Pancreas (tissue), 10 donors: Measurements from ENCODE around the gene ALG12. TPM values are rescaled to one million over a fixed set of nuclear protein-coding genes. Genes with fewer than 3 reads are reported as not detected.

Experiments
- ATAC-seq, 4 donors: fragments of 200-7000 bp; cut with Tn5 transposase; one replicate each; pipeline versions ENCODE4 v1.8.0 to v1.9.1; 2020; ENCODE audit warnings: mild to moderate bottlenecking in 4 of 4, moderate library complexity in 4 of 4
- DNase-seq, 6 donors: peaks; one replicate each; pipeline ENCODE4 v3.0.0-alpha.2; 2020
- FAIRE-seq: peaks from 2 replicates; lab custom pipeline; 2012; peaks lifted over from hg19 to GRCh38; lab: Jason Lieb, UNC
- H3K27ac ChIP-seq, 4 donors: fragments of 200-600 bp; sonication (generic); 1 replicate in 3 of 4; 2 replicates in 1 of 4; pipeline versions ENCODE4 v1.5.0 to v1.8.0; 2020
- H3K27me3 ChIP-seq, 4 donors: fragments of 200-600 bp; one replicate each; pipeline ENCODE4 v1.8.0; 2021
- H3K36me3 ChIP-seq, 3 donors: fragments of 200-600 bp; sonication (generic) in 1 of 3; one replicate each; pipeline versions ENCODE4 v1.5.0 to v1.8.0; 2020 to 2021
- H3K4me1 ChIP-seq, 3 donors: fragments of 200-600 bp; one replicate each; pipeline ENCODE4 v1.8.0; 2021
- H3K4me3 ChIP-seq, 4 donors: fragments of 200-600 bp; sonication (generic) in 2 of 4; one replicate each; pipeline versions ENCODE4 v1.5.0 to v1.8.0; 2020 to 2021
- H3K9me3 ChIP-seq, 4 donors: fragments of 200-600 bp; one replicate each; pipeline ENCODE4 v1.8.0; 2021
- CTCF ChIP-seq, 4 donors: fragments of 200-600 bp; sonication (generic) in 3 of 4; IDR thresholded peaks; one replicate each; pipeline versions ENCODE4 v1.5.0 to v1.8.0; 2021; ENCODE audit warnings: antibody characterized with exemption in 4 of 4
- WGBS, 2 donors: extraction: QIAGEN DNeasy Blood & Tissue Kit; methylation state at CpG; one replicate each; pipeline ENCODE4 v1.1.7; 2013; 5-methylcytosine and 5-hydroxymethylcytosine counted together
- intact Hi-C, 3 donors: fragments of 100-400 bp; cut with DNase I; formaldehyde crosslinking; loops; one replicate each; pipeline versions ENCODE4 v1.11.1 to v1.14.2; 2022
- polyA plus RNA-seq, 2 donors: library from polyadenylated mRNA; stranded (reverse); fragments of 200-250 nt; gene quantifications; one replicate each; pipeline ENCODE4 v1.2.3, GENCODE V29; 2013
- total RNA-seq, 6 donors: library from RNA; stranded (reverse); fragmentation: NEBNext Ultra II Directional in 4 of 6; extraction: Animal tissue kit (Norgen Biotek cat#: 25700) in 4 of 6; gene quantifications; one replicate each; pipeline versions ENCODE4 v1.2.1 to v1.2.4, GENCODE V29; 2021 to 2023
- donor health status: healthy with polysubstance abuse.
- donor health status: DM: no; HTN: no; CAD: no; lungs with moderate emphysema.
- donor health status: DM: no; HTN: no; CAD: no.
- donor health status: control.
- donor health status: control.
- donor health status: Bipolar disorder and iron deficiency.
- donor health status: DM: yes; HTN: yes; CAD: no.
- donor health status: DM: no; HTN: no; CAD: no.
- donor health status: DM: no; HTN: no; CAD: no.
- donor health status: DM: yes; HTN: yes; CAD: no.

Gene ALG12
- total and polyA plus RNA-seq, 8 donors, result 7.1 to 13.1 (median 10.8) TPM

- intact Hi-C loops, result no loop called here
- ATAC-seq (peak; percentile 31 to 44 (median 38)), FAIRE-seq (no peak), DNase-seq (peak; percentile 76 to 94 (median 81))
- peak overlapping the region; percentile 86 to 99 (median 98) for H3K27ac ChIP-seq
- H3K4me3 ChIP-seq, result no peak overlapping the region
- 32 to 37% methylated on average over 7 to 8 of the region's 8 CpGs for WGBS, 2 donors
- H3K27me3 ChIP-seq, result no peaks in the 10 kb centered on the region
- no peaks in the 10 kb centered on the region for H3K36me3 ChIP-seq
- H3K4me1 ChIP-seq, result peaks cover 58 to 65% (median 59%) of the 10 kb centered on the region in 3 donors
- H3K9me3 ChIP-seq, result no peaks in the 10 kb centered on the region
- no peak for TF ChIP-seq CTCF (IDR thresholded peaks at IDR 0.05)
Measured at GRCh38 chr22:49954354-49954753, 36.1 kb upstream of the ALG12 start.

DNA sequence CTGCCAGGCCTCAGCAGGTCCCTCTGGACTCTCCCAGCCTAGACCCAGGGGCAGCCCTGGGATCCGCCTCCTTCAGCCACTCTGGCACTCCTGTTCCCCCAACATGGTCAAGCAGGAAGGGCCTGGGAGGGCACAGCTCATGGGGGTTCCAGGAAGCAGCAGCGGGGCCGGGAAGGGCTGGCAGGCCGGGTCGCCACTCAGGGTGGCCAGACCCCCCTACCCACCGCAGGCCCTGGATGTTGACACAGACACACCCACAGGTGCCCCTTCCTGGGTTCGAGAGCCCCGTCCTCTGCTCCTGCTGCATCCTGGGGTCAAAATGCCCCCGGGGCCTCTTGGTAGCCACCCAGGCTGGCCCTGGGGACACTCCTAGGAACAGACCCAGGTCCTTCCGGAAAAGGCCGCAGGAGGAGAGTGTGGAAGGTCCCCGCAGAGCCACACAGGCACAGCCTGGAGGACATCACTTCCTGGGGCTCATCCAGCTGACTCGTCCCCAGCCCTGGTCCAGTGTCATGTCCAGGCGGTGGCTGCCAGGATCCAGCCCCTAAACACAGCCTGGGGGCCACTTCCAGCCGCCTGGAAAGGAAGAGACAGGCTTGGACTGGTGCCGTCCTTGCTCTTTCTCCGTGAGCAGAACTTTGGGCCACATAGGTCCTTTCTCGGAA, 35.6 kb upstream of the ALG12 start:
- intact Hi-C loops, result no loop called here
- H3K4me3 ChIP-seq, result no peak overlapping the region
- TF ChIP-seq CTCF (IDR thresholded peaks at IDR 0.05), result no peak
- peak; percentile 43 to 84 (median 60) for DNase-seq
- WGBS, 2 donors, result 59 to 65% methylated on average over 17 to 18 of the region's 18 CpGs
- FAIRE-seq, result no peak
- no peaks in the 10 kb centered on the region for H3K9me3 ChIP-seq
- no peaks in the 10 kb centered on the region for H3K27me3 ChIP-seq
- H3K36me3 ChIP-seq, result no peaks in the 10 kb centered on the region
- ATAC-seq, result no peak
- H3K4me1 ChIP-seq, result peaks cover 58 to 62% (median 58%) of the 10 kb centered on the region in 3 donors
- peak overlapping the region; percentile 86 to 99 (median 98) for H3K27ac ChIP-seq

GRCh38 chr22:49953027-49953679, 34.9 kb upstream of the ALG12 start:
- TF ChIP-seq CTCF (IDR thresholded peaks at IDR 0.05), result no peak
- no peak overlapping the region for H3K4me3 ChIP-seq
- WGBS, 2 donors, result 26 to 34% methylated on average over 17 to 20 of the region's 20 CpGs
- peaks cover 58 to 61% (median 58%) of the 10 kb centered on the region in 3 donors for H3K4me1 ChIP-seq
- FAIRE-seq (no peak), DNase-seq (peak in 5 of 6 donors; percentile 90 to 96 (median 93)), ATAC-seq (peak; percentile 18 to 44 (median 34))
- peak overlapping the region; percentile 86 to 99 (median 98) for H3K27ac ChIP-seq
- intact Hi-C loops, result no loop called here
- no peaks in the 10 kb centered on the region for H3K27me3 ChIP-seq
- no peaks in the 10 kb centered on the region for H3K9me3 ChIP-seq
- no peaks in the 10 kb centered on the region for H3K36me3 ChIP-seq

DNA sequence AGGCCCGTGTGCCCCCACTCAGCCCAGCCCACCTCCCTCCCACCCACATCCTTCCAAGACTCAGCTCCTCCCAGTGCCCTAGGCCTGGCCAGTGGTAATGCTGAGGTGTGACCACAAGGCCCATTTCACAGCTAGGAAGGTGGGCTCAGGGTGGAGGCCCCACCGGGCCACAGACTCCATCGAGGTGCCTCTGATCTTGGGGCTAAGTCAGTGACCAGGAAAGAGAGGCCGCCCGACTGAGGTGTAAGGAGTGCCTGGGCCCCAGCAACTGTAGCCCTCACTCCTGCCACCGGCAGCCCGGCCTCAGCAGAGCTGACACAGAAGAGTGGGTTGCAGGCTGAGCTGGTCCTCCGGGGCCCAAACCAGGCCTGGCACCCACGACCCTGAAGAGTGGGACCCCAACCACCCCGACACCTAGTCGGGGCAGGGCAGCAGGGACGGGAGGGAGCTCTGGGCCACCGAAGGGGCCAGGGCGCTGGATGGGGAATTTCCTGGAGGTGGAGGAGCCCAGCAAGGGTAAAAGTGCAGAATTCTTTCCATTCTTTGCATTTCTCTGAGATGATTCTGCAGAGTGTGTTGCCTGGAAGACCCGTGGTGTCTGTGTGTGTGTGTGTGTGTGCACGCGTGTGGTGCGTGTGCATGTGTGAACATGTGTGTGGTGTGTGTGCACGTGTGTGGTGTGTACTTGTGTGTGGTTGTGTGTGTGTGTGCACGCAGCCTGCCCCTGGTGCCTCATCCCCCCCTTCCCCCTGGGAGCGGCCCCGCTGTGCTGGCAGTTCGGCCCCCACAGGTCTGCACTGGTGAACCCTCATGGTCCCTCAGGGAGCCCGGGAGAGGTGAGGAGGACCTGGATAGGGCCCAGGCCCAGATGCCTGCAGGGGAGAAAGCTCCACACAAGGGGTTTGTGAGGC, 34.0 kb upstream of the ALG12 start:
- intact Hi-C loops, result no loop called here
- H3K27me3 ChIP-seq, result no peaks in the 10 kb centered on the region
- no peaks in the 10 kb centered on the region for H3K36me3 ChIP-seq
- ATAC-seq, result no peak
- H3K27ac ChIP-seq, result peak overlapping the region; percentile 86 to 99 (median 98)
- H3K9me3 ChIP-seq, result no peaks in the 10 kb centered on the region
- peak in 1 of 6 donors; percentile 67 for DNase-seq
- H3K4me1 ChIP-seq, result peaks cover 65 to 69% (median 66%) of the 10 kb centered on the region in 3 donors
- FAIRE-seq, result no peak
- no peak for TF ChIP-seq CTCF (IDR thresholded peaks at IDR 0.05)
- WGBS, 2 donors, result 55% methylated on average over 24 of the region's 24 CpGs
- no peak overlapping the region for H3K4me3 ChIP-seq
